Transverse colon (tissue), 4 donors: ENCODE results near the gene KANSL3. TPM values are rescaled to one million over a fixed set of nuclear protein-coding genes. Genes with fewer than 3 reads are reported as not detected.
"Not testable (repeated sequence)": the region's sequence is repeated elsewhere in the genome, so short reads cannot be mapped to it uniquely, and the experiment has no call there.

ENCODE experiments used
- DNase-seq: peaks from one replicate; pipeline ENCODE4 v3.0.0-alpha.2; 2019
- H3K27ac ChIP-seq, 4 donors: fragments of 200-600 bp; sonication (generic); 2 replicates each; pipeline ENCODE4 v1.5.1; 2016 to 2018; ENCODE audit warnings: inconsistent platforms in 4 of 4
- H3K27me3 ChIP-seq: fragments of 200-600 bp; sonication (generic); 2 replicates; pipeline ENCODE4 v1.5.1; 2017; ENCODE audit warnings: inconsistent platforms
- H3K36me3 ChIP-seq, 4 donors: fragments of 200-600 bp; sonication (generic); 2 replicates each; pipeline ENCODE4 v1.5.1; 2017 to 2019; ENCODE audit warnings: inconsistent platforms in 4 of 4
- H3K4me1 ChIP-seq, 4 donors: fragments of 200-600 bp; sonication (generic); 2 replicates each; pipeline ENCODE4 v1.5.1; 2017 to 2020; ENCODE audit warnings: inconsistent platforms in 4 of 4
- H3K4me3 ChIP-seq, 4 donors: fragments of 200-600 bp; sonication (generic); 1 replicate in 1 of 4; 2 replicates in 3 of 4; pipeline versions ENCODE4 v1.5.1 to v1.6.1; 2017 to 2019; ENCODE audit warnings: inconsistent platforms in 4 of 4
- H3K9me3 ChIP-seq, 2 donors: fragments of 200-600 bp; sonication (generic); 2 replicates each; pipeline ENCODE4 v1.5.1; 2017 to 2019; ENCODE audit warnings: inconsistent platforms in 2 of 2
- CTCF ChIP-seq, 5 experiments: fragments of 200-600 bp in 3 of 5; fragments of 450-650 bp in 2 of 5; sonication (generic) in 3 of 5; IDR thresholded peaks; 1 replicate in 2 of 5; 2 replicates in 3 of 5; pipeline ENCODE4 v1.5.1; 2016 to 2017; ENCODE audit warnings: antibody characterized with exemption in 5 of 5, inconsistent platforms in 3 of 5, mild to moderate bottlenecking in 2 of 5, moderate library complexity in 1 of 5
- EP300 ChIP-seq: sonication (generic); formaldehyde crosslinking; IDR thresholded peaks from one replicate; pipeline ENCODE4 v1.6.1; 2017; ENCODE audit warnings: antibody characterized with exemption, low read depth
- POLR2A ChIP-seq: fragments of 450-650 bp; IDR thresholded peaks from one replicate; pipeline ENCODE4 v1.6.1; 2016; ENCODE audit warnings: antibody characterized with exemption, mild to moderate bottlenecking, moderate library complexity
- POLR2AphosphoS5 ChIP-seq, 3 donors: sonication (generic); formaldehyde crosslinking; IDR thresholded peaks; one replicate each; pipeline ENCODE4 v1.6.1; 2016; ENCODE audit warnings: antibody characterized with exemption in 3 of 3
- WGBS, 2 donors: methylation state at CpG; one replicate each; pipeline ENCODE4 v1.1.5; 2018; ENCODE audit warnings: low coverage in 1 of 2; 5-methylcytosine and 5-hydroxymethylcytosine counted together
- in situ Hi-C, 4 donors: fragments of 200-750 bp; cut with MboI; loops; one replicate each; pipeline versions ENCODE4 v1.15.0 to v1.15.1; 2017; ENCODE audit warnings: low sequenced_read_pairs in 3 of 4, low pct_ligation_motif_present in 1 of 4, low pct_unique_long_range_greater_than_20kb in 1 of 4
- intact Hi-C: fragments of 100-400 bp; cut with DNase I; formaldehyde crosslinking; loops from one replicate; pipeline ENCODE4 v1.15.1; 2023; ENCODE audit warnings: low total_unique reads
- total RNA-seq, 4 donors: library from RNA; depleted of rRNA; stranded (reverse); fragments of >200 nt; gene quantifications; one replicate each; pipeline ENCODE4 v1.1.0, GENCODE V29; 2016

The KANSL3 gene
- total RNA-seq, 4 donors from 2014 or later: 45.6 to 59.9 (median 53.4) TPM

GRCh38 chr2:96556441-96557330 lies 81.4 kb downstream of the KANSL3 start:
- in situ Hi-C loops (no loop called here), intact Hi-C loops (loop anchor here (5.0 kb wide), 1 partner anchor 49 kb away; the partner anchor contains the start of gene NEURL3)
- Histone ChIP-seq H3K4me3 (no peak overlapping the region), H3K4me1 (peaks cover 0 to 10% (median 6%) of the 10 kb centered on the region in 4 donors), H3K27me3 (no peaks in the 10 kb centered on the region), H3K36me3 (no peaks in the 10 kb centered on the region), H3K9me3 (no peaks in the 10 kb centered on the region), H3K27ac (no peak overlapping the region)
- DNase-seq: peak; percentile 68
- TF ChIP-seq POLR2AphosphoS5 (IDR thresholded peaks at IDR 0.05) (peak in 1 of 3 donors; percentile 44), CTCF (IDR thresholded peaks at IDR 0.05) (no peak)
- WGBS, 2 donors: 53% methylated on average over 16 of the region's 16 CpGs; no CpG with 5 or more reads in 1 of the 2 donors

- intact Hi-C loops: loop anchor here (5.0 kb wide), 1 partner anchor 48 kb away; the partner anchor contains the start of gene NEURL3
- in situ Hi-C loops: no loop called here
- 82% methylated on average over 14 of the region's 14 CpGs; no CpG with 5 or more reads in 1 of the 2 donors for WGBS, 2 donors
Measured at GRCh38 chr2:96555146-96555610, 82.9 kb downstream of the KANSL3 start.

GRCh38 chr2:96554293-96555145 lies 83.6 kb downstream of the KANSL3 start:
- H3K9me3 ChIP-seq: no peaks in the 10 kb centered on the region
- H3K27me3 ChIP-seq: no peaks in the 10 kb centered on the region
- in situ Hi-C loops (no loop called here), intact Hi-C loops (loop anchor here (5.0 kb wide), 1 partner anchor 47 kb away; the partner anchor contains the start of gene NEURL3)
- WGBS, 2 donors: 0 to 38% methylated on average over 1 to 29 of the region's 35 CpGs
- H3K4me1 ChIP-seq: peaks cover 0 to 10% (median 6%) of the 10 kb centered on the region in 4 donors
- peak; percentile 88 to 96 (median 95) for TF ChIP-seq CTCF (IDR thresholded peaks at IDR 0.05)
- TF ChIP-seq POLR2A: no peak
- TF ChIP-seq POLR2AphosphoS5 (IDR thresholded peaks at IDR 0.05): peak in 2 of 3 donors; percentile 34 to 52
- TF ChIP-seq EP300: no peak
- H3K27ac ChIP-seq: no peak overlapping the region
- no peak overlapping the region for H3K4me3 ChIP-seq
- H3K36me3 ChIP-seq: no peaks in the 10 kb centered on the region
- peak; percentile 71 for DNase-seq

More at GRCh38 chr2:96555146-96555610, 82.9 kb downstream of the KANSL3 start:
- no peaks in the 10 kb centered on the region for H3K9me3 ChIP-seq
- TF ChIP-seq CTCF (IDR thresholded peaks at IDR 0.05): no peak
- no peak for TF ChIP-seq POLR2A
- TF ChIP-seq POLR2AphosphoS5 (IDR thresholded peaks at IDR 0.05): no peak
- TF ChIP-seq EP300: no peak
- no peak overlapping the region for H3K27ac ChIP-seq
- no peak for DNase-seq
- peaks cover 0 to 10% (median 6%) of the 10 kb centered on the region in 4 donors for H3K4me1 ChIP-seq
- no peaks in the 10 kb centered on the region for H3K36me3 ChIP-seq
- no peak overlapping the region for H3K4me3 ChIP-seq
- H3K27me3 ChIP-seq: no peaks in the 10 kb centered on the region

- H3K27ac ChIP-seq, intact Hi-C loops, H3K27me3 ChIP-seq, DNase-seq, H3K4me3 ChIP-seq, in situ Hi-C loops, H3K9me3 ChIP-seq, H3K36me3 ChIP-seq: not testable (repeated sequence)
- peaks cover 0 to 10% (median 6%) of the 10 kb centered on the region in 4 donors for H3K4me1 ChIP-seq
- WGBS, 2 donors: 28 to 42% methylated on average over 4 to 9 of the region's 9 CpGs
Measured at GRCh38 chr2:96553957-96554292, 84.2 kb downstream of the KANSL3 start.
